ENCODE data around the gene ZFP69B. TPM values are rescaled to one million over a fixed set of nuclear protein-coding genes. Genes with fewer than 3 reads are reported as not detected.

ZFP69B gene
- total and polyA plus RNA-seq, 2 of the 8 experiments (the other 6 are each of a cell fraction or from before 2014, with no cell fraction given) = 1.7 to 8.2 TPM

DNA sequence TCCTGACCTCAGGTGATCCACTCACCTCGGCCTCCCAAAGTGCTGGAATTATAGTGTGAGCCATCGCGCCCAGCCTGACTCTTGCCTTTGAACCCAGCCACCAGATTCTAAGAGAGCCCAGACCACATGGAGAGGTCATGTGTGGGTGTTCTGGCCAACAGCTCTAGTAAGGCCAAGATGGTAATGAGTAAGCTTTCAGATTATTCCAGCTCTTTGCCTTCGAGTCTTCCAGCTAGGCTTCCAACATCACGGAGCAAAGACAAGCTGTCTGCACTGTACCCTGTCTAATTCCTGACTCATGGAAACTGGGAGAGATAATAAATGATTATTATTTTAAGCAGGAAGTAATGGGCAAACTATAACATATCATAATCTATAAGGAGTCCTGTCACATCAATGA lies 14.8 kb upstream of the ZFP69B start:
- H3K27ac ChIP-seq (ENCODE audit: low read depth, low read length) = no peak overlapping the region

More for the DNA sequence above, 14.8 kb upstream of the ZFP69B start:
- FAIRE-seq (no peak), DNase-seq (ENCODE audit: low read depth in 1 of 2, low spot score in 2 of 2) (no peak)
- no peaks in the 10 kb centered on the region for H3K23me2 ChIP-seq (ENCODE audit: low read depth, low read length)
- no peaks in the 10 kb centered on the region for H3K9me3 ChIP-seq (ENCODE audit: insufficient read depth in 2 of 2, low read depth in 1 of 2, low read length in 1 of 2)
- H4K91ac ChIP-seq (replicated peaks; ENCODE audit: insufficient read length, low read length) = no peak overlapping the region
- H2AFZ ChIP-seq (ENCODE audit: low read length) = no peak overlapping the region
- 96% methylated on average over 5 of the region's 5 CpGs; no CpG with 5 or more reads in 1 of the 2 experiments for WGBS, 2 experiments (ENCODE audit: extremely low coverage in 1 of 2, insufficient coverage in 1 of 2, insufficient read length in 1 of 2, insufficient replicate concordance in 2 of 2, low coverage in 1 of 2, low lambda C conversion rate in 2 of 2, missing lambda C conversion rate in 1 of 2)
- no peak overlapping the region for H3K4me2 ChIP-seq (ENCODE audit: insufficient read depth in 1 of 2, low read depth in 2 of 2, low read length in 2 of 2)
- no peaks in the 10 kb centered on the region for H3K79me1 ChIP-seq (ENCODE audit: low read depth, low read length)
- no peaks in the 10 kb centered on the region for H3K79me2 ChIP-seq (ENCODE audit: control insufficient read depth in 1 of 2, insufficient read depth in 2 of 2, low read length in 2 of 2)
- no peak overlapping the region for H3K23ac ChIP-seq (ENCODE audit: insufficient read length)
- H3K14ac ChIP-seq (ENCODE audit: insufficient read length) = no peak overlapping the region
- H2BK12ac ChIP-seq (ENCODE audit: low read depth, low read length) = no peak overlapping the region
- H4K5ac ChIP-seq (ENCODE audit: insufficient read length, low read depth, low read length) = no peak overlapping the region
- H3K4ac ChIP-seq (replicated peaks; ENCODE audit: insufficient read length, low read depth, low read length) = no peak overlapping the region
- H2BK120ac ChIP-seq (replicated peaks; ENCODE audit: low read depth, low read length) = no peak overlapping the region
- no peak overlapping the region for H4K8ac ChIP-seq (ENCODE audit: extremely low read depth, insufficient read depth, low read length)
- H3K4me3 ChIP-seq (ENCODE audit: extremely low read depth in 1 of 4, insufficient read depth in 2 of 4, low read depth in 3 of 4, low read length in 4 of 4) = no peak overlapping the region
- CTCF ChIA-PET (ENCODE audit: partially characterized antibody) = interaction anchor here (0.6 to 1.1 kb wide), 3 partner anchors 8 to 67 kb away, joined by 3 read pairs; no protein-coding TSS in a partner anchor
- H2BK20ac ChIP-seq (ENCODE audit: low read length) = no peak overlapping the region
- no peak overlapping the region for H3K18ac ChIP-seq (ENCODE audit: extremely low read depth, low read length)
- H2BK15ac ChIP-seq (ENCODE audit: low read length) = no peak overlapping the region
- H3K4me1 ChIP-seq (replicated peaks in 1 of 4; ENCODE audit: control insufficient read depth in 3 of 4, insufficient read depth in 4 of 4, low read length in 3 of 4) = no peaks in the 10 kb centered on the region
- H2BK5ac ChIP-seq (ENCODE audit: low read depth, low read length) = no peak overlapping the region
- no peaks in the 10 kb centered on the region for H4K20me1 ChIP-seq (replicated peaks in 1 of 2; ENCODE audit: control insufficient read depth in 1 of 2, insufficient read depth in 2 of 2, low read length in 2 of 2)
- TF ChIP-seq MAFK (IDR thresholded peaks at IDR 0.05; ENCODE audit: low read depth, low read length) (no peak), KDM5A (IDR thresholded peaks at IDR 0.05; ENCODE audit: low read length) (no peak), CBX5 (IDR thresholded peaks at IDR 0.05; ENCODE audit: low read depth, low read length) (no peak), POLR2A (IDR thresholded peaks at IDR 0.05; ENCODE audit: control extremely low read depth in 1 of 2, low read depth in 2 of 2, low read length in 2 of 2) (no peak)
- TF ChIP-seq, protein P1, sequence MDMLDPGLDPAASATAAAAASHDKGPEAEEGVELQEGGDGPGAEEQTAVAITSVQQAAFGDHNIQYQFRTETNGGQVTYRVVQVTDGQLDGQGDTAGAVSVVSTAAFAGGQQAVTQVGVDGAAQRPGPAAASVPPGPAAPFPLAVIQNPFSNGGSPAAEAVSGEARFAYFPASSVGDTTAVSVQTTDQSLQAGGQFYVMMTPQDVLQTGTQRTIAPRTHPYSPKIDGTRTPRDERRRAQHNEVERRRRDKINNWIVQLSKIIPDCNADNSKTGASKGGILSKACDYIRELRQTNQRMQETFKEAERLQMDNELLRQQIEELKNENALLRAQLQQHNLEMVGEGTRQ (IDR thresholded peaks at IDR 0.05; ENCODE audit: low read length) = no peak
- POLR2A ChIA-PET (ENCODE audit: partially characterized antibody) = no interaction called here
- H3K36me3 ChIP-seq (ENCODE audit: control insufficient read depth in 2 of 4, insufficient read depth in 4 of 4, low read length in 3 of 4) = no peaks in the 10 kb centered on the region
- no peak overlapping the region for H3K56ac ChIP-seq (replicated peaks; ENCODE audit: insufficient read length, low read depth, low read length)
- H3K9ac ChIP-seq (replicated peaks in 1 of 4; ENCODE audit: extremely low read depth in 1 of 4, low read depth in 3 of 4, low read length in 3 of 4) = no peak overlapping the region
- H3K27me3 ChIP-seq (replicated peaks in 1 of 4; ENCODE audit: control insufficient read depth in 3 of 4, extremely low read depth in 1 of 4, insufficient read depth in 3 of 4, low read length in 3 of 4) = no peaks in the 10 kb centered on the region
- H2AK5ac ChIP-seq (ENCODE audit: low read depth, low read length) = no peak overlapping the region
